A549 (cell line): ENCODE measurements around the gene PVRIG. TPM values are rescaled to one million over a fixed set of nuclear protein-coding genes. Genes with fewer than 3 reads are reported as not detected.
"Not testable (repeated sequence)": the region's sequence is repeated elsewhere in the genome, so short reads cannot be mapped to it uniquely, and the experiment has no call there.

ENCODE experiments used
- ATAC-seq, 2 experiments: fragments of 200-7000 bp in 1 of 2; fragments of >200 bp in 1 of 2; cut with Nextera tagmentation in 1 of 2; cut with Tn5 transposase in 1 of 2; 3 replicates each; pipeline versions ENCODE4 v1.8.0 to v1.9.1; 2018 to 2020; ENCODE audit warnings: mild to moderate bottlenecking in 1 of 2, moderate library complexity in 1 of 2
- CTCF ChIA-PET: fragments of 300-600 bp; sonication (Branson Sonifier 250); formaldehyde crosslinking; extraction: SDS; loops from one replicate; lab custom pipeline; 2021; ENCODE audit warnings: antibody characterized with exemption, inconsistent platforms; lab: Yijun Ruan, JAX
- POLR2A ChIA-PET: fragments of 350-600 bp; formaldehyde crosslinking; extraction: SDS; loops from one replicate; lab custom pipeline; 2021; ENCODE audit warnings: antibody characterized with exemption, inconsistent platforms; lab: Yijun Ruan, JAX
- DNase-seq, 2 experiments: peaks; one replicate each; pipeline versions ENCODE4 v3.0.0 to v3.0.0-alpha.2; 2011 to 2016; ENCODE audit warnings: low read depth in 1 of 2, low spot score in 1 of 2
- FAIRE-seq: peaks from 2 replicates; lab custom pipeline; 2011; peaks lifted over from hg19 to GRCh38; lab: Jason Lieb, UNC
- H3K27ac ChIP-seq, 2 experiments: fragments of >200 bp; sonication (Bioruptor Twin); formaldehyde crosslinking; 3 replicates each; pipeline ENCODE4 v1.5.1; 2016 to 2017
- H3K4me1 ChIP-seq: fragments of >200 bp; sonication (Bioruptor Twin); formaldehyde crosslinking; 3 replicates; pipeline ENCODE4 v1.6.1; 2016
- H3K4me2 ChIP-seq: fragments of >200 bp; sonication (Bioruptor Twin); formaldehyde crosslinking; 3 replicates; pipeline ENCODE4 v1.6.1; 2016
- H3K4me3 ChIP-seq: fragments of >200 bp; sonication (Bioruptor Twin); formaldehyde crosslinking; 3 replicates; pipeline ENCODE4 v1.5.1; 2016
- H3K9me3 ChIP-seq: fragments of >200 bp; sonication (Bioruptor Twin); formaldehyde crosslinking; 3 replicates; pipeline ENCODE4 v1.6.1; 2016
- CBX8 ChIP-seq: fragments of 200-600 bp; sonication (generic); IDR thresholded peaks from 2 replicates; pipeline ENCODE4 v1.6.1; 2016
- CEBPB ChIP-seq, 2 experiments: fragments of >200 bp in 1 of 2; sonication (Bioruptor Twin) in 1 of 2; formaldehyde crosslinking in 1 of 2; IDR thresholded peaks; 2 replicates each; pipeline ENCODE4 v1.6.1; 2012 to 2016
- CHD4 ChIP-seq: fragments of 200-600 bp; sonication (generic); IDR thresholded peaks from 2 replicates; pipeline ENCODE4 v1.6.1; 2016; ENCODE audit warnings: antibody characterized with exemption, mild to moderate bottlenecking, borderline replicate concordance
- CTCF ChIP-seq: fragments of >200 bp; sonication (Bioruptor Twin); formaldehyde crosslinking; IDR thresholded peaks from 3 replicates; pipeline ENCODE4 v1.5.1; 2016
- E2F6 ChIP-seq: IDR thresholded peaks from 2 replicates; pipeline ENCODE4 v1.6.1; 2012; ENCODE audit warnings: low read depth, borderline replicate concordance
- FOSL2 ChIP-seq, 2 experiments: fragments of 450-650 bp in 1 of 2; fragments of >200 bp in 1 of 2; sonication (Bioruptor Twin) in 1 of 2; formaldehyde crosslinking; IDR thresholded peaks; 2 replicates each; pipeline versions ENCODE4 v1.5.0 to v1.6.1; 2016 to 2020; ENCODE audit warnings: mild to moderate bottlenecking in 1 of 2, moderate library complexity in 1 of 2
- JUNB ChIP-seq: fragments of >200 bp; sonication (Bioruptor Twin); formaldehyde crosslinking; IDR thresholded peaks from 2 replicates; pipeline ENCODE4 v1.6.1; 2016
- KDM5A ChIP-seq: fragments of 200-600 bp; sonication (generic); IDR thresholded peaks from 2 replicates; pipeline ENCODE4 v1.6.1; 2016; ENCODE audit warnings: antibody characterized with exemption, mild to moderate bottlenecking
- MAFK ChIP-seq: fragments of 450-650 bp; IDR thresholded peaks from 2 replicates; pipeline ENCODE4 v1.6.1; 2014; ENCODE audit not compliant: partially characterized antibody
- MAZ ChIP-seq: fragments of 150-350 bp; IDR thresholded peaks from 2 replicates; pipeline ENCODE4 v1.6.1; 2014; ENCODE audit warnings: antibody characterized with exemption, low read depth, low read length, borderline replicate concordance
- NFE2L2 ChIP-seq: fragments of 150-350 bp; conservative IDR thresholded peaks from 2 replicates; pipeline ENCODE4 v1.6.1; 2014; ENCODE audit warnings: low read length
- NR3C1 ChIP-seq: fragments of >200 bp; sonication (Bioruptor Twin); formaldehyde crosslinking; IDR thresholded peaks from 3 replicates; pipeline ENCODE4 v1.6.1; 2017
- PHF8 ChIP-seq: fragments of 200-600 bp; sonication (generic); IDR thresholded peaks from 2 replicates; pipeline ENCODE4 v1.6.1; 2016; ENCODE audit warnings: low read depth, mild to moderate bottlenecking, antibody characterized with exemption, moderate library complexity, borderline replicate concordance
- RARB ChIP-seq: fragments of 250-450 bp; sonication (Bioruptor Pico); IDR thresholded peaks from 2 replicates; pipeline ENCODE4 v1.8.0; 2021; ENCODE audit warnings: mild to moderate bottlenecking, moderate library complexity
- SREBF2 ChIP-seq: fragments of 450-650 bp; IDR thresholded peaks from 2 replicates; pipeline ENCODE4 v1.6.1; 2014; ENCODE audit warnings: mild to moderate bottlenecking, moderate library complexity
- USF2 ChIP-seq: fragments of 450-650 bp; IDR thresholded peaks from 2 replicates; pipeline ENCODE4 v1.6.1; 2014; ENCODE audit warnings: antibody characterized with exemption
- ZSCAN20 ChIP-seq: fragments of 250-450 bp; sonication (Bioruptor Pico); IDR thresholded peaks from 2 replicates; pipeline ENCODE4 v1.8.0; 2022; ENCODE audit warnings: mild to moderate bottlenecking, moderate library complexity
- WGBS: methylation state at CpG from one replicate; pipeline ENCODE4 v1.1.6; 2017; ENCODE audit errors: missing lambda C conversion rate; 5-methylcytosine and 5-hydroxymethylcytosine counted together
- polyA minus RNA-seq: library from RNA; depleted of rRNA, polyadenylated mRNA; stranded (reverse); fragments of >200 nt; gene quantifications from 2 replicates; pipeline ENCODE4 v1.2.3, GENCODE V29; 2011; rRNA and poly(A)+ RNA removed
- polyA plus RNA-seq, 4 experiments: library from polyadenylated mRNA; depleted of rRNA in 3 of 4; stranded (reverse); fragments of >200 nt; fragmentation: RNase III in 1 of 4; extraction: RNeasy Plus Mini Kit Qiagen cat#74134 plus additional on column Dnase treatment in 1 of 4; gene quantifications; 2 replicates in 3 of 4; 3 replicates in 1 of 4; pipeline ENCODE4 v1.2.3, GENCODE V29; 2011 to 2017

The PVRIG gene
- polyA plus RNA-seq (2011; rRNA removed) (not detected in 2 replicates), polyA plus RNA-seq (2017; fragmentation: RNase III; extraction: RNeasy Plus Mini Kit Qiagen cat#74134 plus additional on column Dnase treatment) (not detected in 3 replicates), polyA minus RNA-seq (not detected in 2 replicates)
- polyA plus RNA-seq (2012; cell fraction: cytosol; rRNA removed): not detected in 2 replicates
- 0.07 and 0.10 TPM in 2 replicates for polyA plus RNA-seq (2012; cell fraction: nucleus; rRNA removed)

GRCh38 chr7:100219801-100220585, at the start of gene PVRIG:
TSS of gene PVRIG (plus strand) at chr7:100219949. CDS start at chr7:100219971, 22 bp downstream.
- DNase-seq, H3K4me1 ChIP-seq, POLR2A ChIA-PET, H3K27ac ChIP-seq, FAIRE-seq, H3K4me3 ChIP-seq, ATAC-seq, H3K9me3 ChIP-seq, H3K4me2 ChIP-seq: not testable (repeated sequence)
- CTCF ChIA-PET: interaction anchor here (0.6 to 2.5 kb wide), 4 partner anchors 30 to 91 kb away, joined by 3 to 17 read pairs (median 4); no protein-coding TSS in a partner anchor
- 93% methylated on average over 9 of the region's 27 CpGs for WGBS

- H3K27ac ChIP-seq: no peak overlapping the region
- no peaks in the 10 kb centered on the region; the same call in 2 of the 3 replicates for H3K4me1 ChIP-seq
- H3K4me3 ChIP-seq: no peak overlapping the region; the same call in 2 of the 3 replicates
- ChIA-PET POLR2A (no interaction called here), CTCF (no interaction called here)
- no peak for TF ChIP-seq USF2
- TF ChIP-seq CHD4: no peak
- TF ChIP-seq MAFK: no peak
- ATAC-seq: no peak
- no peak for FAIRE-seq
- H3K4me2 ChIP-seq: peak overlapping the region; percentile 87; the same call in 2 of the 3 replicates
- no peak for DNase-seq
- no peaks in the 10 kb centered on the region for H3K9me3 ChIP-seq
- 82% methylated on average over 11 of the region's 11 CpGs for WGBS
These were observed 49.5 kb upstream of the PVRIG start for GRCh38 chr7:100170101-100170897.

GRCh38 chr7:100171087-100171681, 48.6 kb upstream of the PVRIG start:
- DNase-seq (no peak), FAIRE-seq (no peak), ATAC-seq (peak; percentile 20 to 57; a peak in 4 of 6 replicates)
- H3K4me3 ChIP-seq: peak overlapping the region; percentile 40
- CTCF ChIA-PET: interaction anchor here (1.2 to 1.6 kb wide), 2 partner anchors 12 to 31 kb away, joined by 3 to 4 read pairs; partner anchors contain the start of gene TRAPPC14
- peak overlapping the region in 1 of 2 experiments; percentile 68; a peak in 4 of 6 replicates for H3K27ac ChIP-seq
- no peaks in the 10 kb centered on the region for H3K9me3 ChIP-seq
- WGBS: 9% methylated on average over 19 of the region's 61 CpGs
- no peaks in the 10 kb centered on the region; the same call in 2 of the 3 replicates for H3K4me1 ChIP-seq
- POLR2A ChIA-PET: no interaction called here
- H3K4me2 ChIP-seq: peak overlapping the region; percentile 87
- TF ChIP-seq SREBF2: no peak
- TF ChIP-seq KDM5A: no peak
- no peak for TF ChIP-seq CBX8
- TF ChIP-seq NR3C1: no peak
- no peak for TF ChIP-seq JUNB
- no peak for TF ChIP-seq NFE2L2
- TF ChIP-seq E2F6: no peak
- TF ChIP-seq ZSCAN20 (CRISPR knock-in tag): no peak
- no peak for TF ChIP-seq RARB (CRISPR knock-in tag)
- TF ChIP-seq FOSL2 (IDR thresholded peaks at IDR 0.05): no peak
- TF ChIP-seq FOSL2 (CRISPR knock-in tag; IDR thresholded peaks at IDR 0.05): no peak
- TF ChIP-seq MAZ: no peak
- no peak for TF ChIP-seq PHF8
- no peak for TF ChIP-seq CEBPB (IDR thresholded peaks at IDR 0.05)
- TF ChIP-seq CTCF: no peak
